Retinal pigment epithelial cell (primary cell): ENCODE data around the gene HIC1.

ENCODE experiments used
- DNase-seq: peaks from one replicate; pipeline ENCODE4 v3.0.0-alpha.2; 2010; ENCODE audit warnings: low read depth
- H3K4me3 ChIP-seq: 2 replicates; pipeline ENCODE4 v1.5.1; 2011; ENCODE audit warnings: mild to moderate bottlenecking, low read length, control low read depth, moderate library complexity
- TF ChIP-seq, protein P1 (sequence below): conservative IDR thresholded peaks from 2 replicates; pipeline ENCODE4 v1.5.1; 2011; ENCODE audit warnings: low read depth, low read length, control low read depth, inconsistent platforms

The HIC1 gene

GRCh38 chr17:2064147-2064489, 9.2 kb downstream of the HIC1 start:
- TF ChIP-seq, protein P1, sequence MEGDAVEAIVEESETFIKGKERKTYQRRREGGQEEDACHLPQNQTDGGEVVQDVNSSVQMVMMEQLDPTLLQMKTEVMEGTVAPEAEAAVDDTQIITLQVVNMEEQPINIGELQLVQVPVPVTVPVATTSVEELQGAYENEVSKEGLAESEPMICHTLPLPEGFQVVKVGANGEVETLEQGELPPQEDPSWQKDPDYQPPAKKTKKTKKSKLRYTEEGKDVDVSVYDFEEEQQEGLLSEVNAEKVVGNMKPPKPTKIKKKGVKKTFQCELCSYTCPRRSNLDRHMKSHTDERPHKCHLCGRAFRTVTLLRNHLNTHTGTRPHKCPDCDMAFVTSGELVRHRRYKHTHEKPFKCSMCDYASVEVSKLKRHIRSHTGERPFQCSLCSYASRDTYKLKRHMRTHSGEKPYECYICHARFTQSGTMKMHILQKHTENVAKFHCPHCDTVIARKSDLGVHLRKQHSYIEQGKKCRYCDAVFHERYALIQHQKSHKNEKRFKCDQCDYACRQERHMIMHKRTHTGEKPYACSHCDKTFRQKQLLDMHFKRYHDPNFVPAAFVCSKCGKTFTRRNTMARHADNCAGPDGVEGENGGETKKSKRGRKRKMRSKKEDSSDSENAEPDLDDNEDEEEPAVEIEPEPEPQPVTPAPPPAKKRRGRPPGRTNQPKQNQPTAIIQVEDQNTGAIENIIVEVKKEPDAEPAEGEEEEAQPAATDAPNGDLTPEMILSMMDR, result no peak
- no peak for DNase-seq
- no peak overlapping the region for H3K4me3 ChIP-seq

DNA sequence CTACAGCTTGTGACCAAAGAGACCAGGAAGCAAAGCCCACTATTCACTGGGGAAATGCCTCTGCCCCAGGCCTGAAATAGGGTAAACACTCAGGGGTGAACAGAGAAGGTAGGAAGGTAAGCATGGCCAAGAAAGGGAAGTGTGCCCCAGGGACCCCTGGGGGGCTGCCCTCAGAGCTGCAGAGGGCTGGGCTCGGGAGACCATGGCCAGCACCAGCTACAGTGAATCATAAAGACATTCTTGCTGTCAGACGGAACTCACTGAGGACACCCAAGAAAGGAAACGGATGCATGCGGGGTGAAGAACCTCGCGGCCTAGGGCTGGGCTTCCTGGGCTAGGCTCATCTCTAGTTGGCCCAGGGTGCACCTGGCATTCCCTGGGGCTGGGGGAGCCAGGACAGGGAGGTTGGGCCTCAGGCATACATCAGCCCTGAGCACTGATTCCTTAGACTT, 9.6 kb downstream of the HIC1 start:
- DNase-seq, result no peak
- H3K4me3 ChIP-seq, result no peak overlapping the region
- TF ChIP-seq, protein P1, result no peak

- no peak overlapping the region for H3K4me3 ChIP-seq
- TF ChIP-seq, protein P1, result peak; percentile 39
- DNase-seq, result no peak
Observed at GRCh38 chr17:2064980-2065785, 10.3 kb downstream of the HIC1 start.

DNA sequence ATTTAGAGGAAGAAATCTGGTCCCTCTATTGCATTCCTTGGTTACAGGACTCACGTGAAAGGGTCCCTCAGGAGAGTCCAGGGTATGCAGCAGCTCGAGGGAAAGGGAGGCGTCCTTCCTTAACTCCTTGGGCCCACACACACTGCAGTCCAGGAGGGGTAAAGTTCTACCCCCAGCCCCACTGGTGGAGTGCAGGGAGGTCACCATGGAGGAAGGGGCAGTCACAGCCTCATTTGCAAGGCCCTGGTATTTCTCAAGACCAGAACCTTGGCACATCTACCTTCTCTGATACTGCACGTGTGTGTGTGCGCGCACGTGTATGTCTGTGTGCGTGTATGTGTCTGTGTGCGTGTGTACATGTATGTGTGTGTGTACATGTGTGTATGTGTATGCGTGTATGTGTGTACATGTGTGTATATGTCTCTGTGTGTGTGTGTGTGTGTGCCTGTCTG, 11.1 kb downstream of the HIC1 start:
- H3K4me3 ChIP-seq, result no peak overlapping the region
- TF ChIP-seq, protein P1, result no peak
- DNase-seq, result no peak

DNA sequence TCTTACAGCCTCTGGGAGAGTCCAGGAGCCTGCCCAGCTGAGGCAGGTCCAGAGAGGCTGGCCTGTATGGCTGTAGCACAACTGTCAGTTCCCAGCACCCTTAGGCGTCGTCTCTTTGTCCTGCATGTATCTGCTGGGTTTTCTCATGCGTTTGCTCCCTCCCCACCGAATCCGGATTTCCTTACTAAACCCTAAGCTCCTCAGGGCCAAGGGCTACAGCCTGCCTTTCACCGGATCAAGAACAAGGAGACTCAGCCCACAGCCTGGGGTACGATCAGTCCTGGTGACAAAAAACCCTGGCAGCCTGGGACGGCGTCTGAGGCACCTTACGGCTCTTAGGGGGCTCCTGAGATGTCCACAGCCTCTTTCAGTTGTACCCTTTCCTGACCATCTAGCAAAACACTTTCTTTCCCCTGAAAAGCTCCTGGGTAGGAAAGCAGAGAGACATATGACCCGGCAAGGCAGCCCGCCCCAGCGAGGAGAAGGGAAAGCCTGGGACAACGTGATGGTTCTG, 12.2 kb downstream of the HIC1 start:
- TF ChIP-seq, protein P1, result no peak
- H3K4me3 ChIP-seq, result no peak overlapping the region
- DNase-seq, result no peak

- TF ChIP-seq, protein P1, result no peak
- no peak for DNase-seq
- H3K4me3 ChIP-seq, result no peak overlapping the region
Observed at GRCh38 chr17:2067608-2068024, 12.7 kb downstream of the HIC1 start.

GRCh38 chr17:2068031-2068518, 13.2 kb downstream of the HIC1 start:
- TF ChIP-seq, protein P1, result no peak
- no peak for DNase-seq
- no peak overlapping the region for H3K4me3 ChIP-seq
